ENCODE data around the gene MTA2. TPM values are rescaled to one million over a fixed set of nuclear protein-coding genes. Genes with fewer than 3 reads are reported as not detected.
A peak's percentile ranks its signal among the peaks of the same experiment; 100 is the strongest.

Gene MTA2
- total RNA-seq, 2 experiments from 2014 or later = 167 to 172 TPM

DNA sequence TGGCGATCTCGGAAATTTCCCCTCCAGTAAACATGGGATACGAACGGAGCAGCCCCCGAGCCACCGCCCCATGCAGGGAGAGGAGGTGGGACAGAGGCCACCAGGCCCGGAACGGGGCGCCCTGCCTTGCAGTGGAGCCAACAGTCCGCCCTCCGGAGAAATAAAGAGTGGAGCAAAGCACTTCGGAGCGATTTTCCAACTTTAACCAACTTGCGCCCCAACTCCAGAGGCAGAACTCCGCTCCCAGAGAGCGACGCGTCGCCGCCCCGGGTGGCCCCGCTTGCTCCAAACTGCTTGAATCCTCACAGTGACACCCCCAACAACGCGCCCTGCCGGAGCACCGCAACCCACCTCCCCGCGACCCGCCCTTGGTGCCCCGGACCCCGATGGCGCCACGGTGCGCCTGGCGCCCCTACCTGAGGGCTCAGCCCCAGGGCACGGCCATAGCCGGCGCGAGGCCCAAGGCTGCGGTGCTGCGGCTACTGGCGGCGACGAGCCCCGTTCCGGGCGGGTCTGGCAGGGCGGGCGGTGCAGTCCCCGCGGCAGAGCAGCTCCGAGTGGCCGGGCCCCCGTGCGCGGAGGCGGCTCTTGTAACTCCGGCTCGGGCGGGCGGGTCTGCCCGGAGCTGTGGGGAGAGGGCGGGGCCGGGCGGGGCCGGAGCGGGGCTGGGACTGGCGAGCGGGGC, 55.3 kb downstream of the MTA2 start, which contains the start of gene AHNAK:
Gene AHNAK (minus strand): TSS at position 563 of the 685 bp plus-strand sequence. CDS start 10,708 bp downstream, outside the sequence.
- H3K27me3 Mint-ChIP-seq = no peaks in the 10 kb centered on the region
- H3K27me3 ChIP-seq (ENCODE audit: control insufficient read depth in 1 of 2, insufficient read depth in 2 of 2, low read length in 2 of 2) = no peaks in the 10 kb centered on the region
- TF ChIP-seq, protein P1, sequence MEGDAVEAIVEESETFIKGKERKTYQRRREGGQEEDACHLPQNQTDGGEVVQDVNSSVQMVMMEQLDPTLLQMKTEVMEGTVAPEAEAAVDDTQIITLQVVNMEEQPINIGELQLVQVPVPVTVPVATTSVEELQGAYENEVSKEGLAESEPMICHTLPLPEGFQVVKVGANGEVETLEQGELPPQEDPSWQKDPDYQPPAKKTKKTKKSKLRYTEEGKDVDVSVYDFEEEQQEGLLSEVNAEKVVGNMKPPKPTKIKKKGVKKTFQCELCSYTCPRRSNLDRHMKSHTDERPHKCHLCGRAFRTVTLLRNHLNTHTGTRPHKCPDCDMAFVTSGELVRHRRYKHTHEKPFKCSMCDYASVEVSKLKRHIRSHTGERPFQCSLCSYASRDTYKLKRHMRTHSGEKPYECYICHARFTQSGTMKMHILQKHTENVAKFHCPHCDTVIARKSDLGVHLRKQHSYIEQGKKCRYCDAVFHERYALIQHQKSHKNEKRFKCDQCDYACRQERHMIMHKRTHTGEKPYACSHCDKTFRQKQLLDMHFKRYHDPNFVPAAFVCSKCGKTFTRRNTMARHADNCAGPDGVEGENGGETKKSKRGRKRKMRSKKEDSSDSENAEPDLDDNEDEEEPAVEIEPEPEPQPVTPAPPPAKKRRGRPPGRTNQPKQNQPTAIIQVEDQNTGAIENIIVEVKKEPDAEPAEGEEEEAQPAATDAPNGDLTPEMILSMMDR (IDR thresholded peaks at IDR 0.05) = no peak
- CTCF ChIA-PET = interaction anchor here (1.2 to 10.9 kb wide), 2 partner anchors 10 to 122 kb away, joined by 3 to 251 read pairs; no protein-coding TSS in a partner anchor
- H3K4me1 Mint-ChIP-seq (ENCODE audit: low read depth) = peaks cover 72% of the 10 kb centered on the region
- H3K4me3 Mint-ChIP-seq = peak within 1 kb of the TSS; percentile 99
- DNase-seq (peak; percentile 43 to 86 (median 65)), ATAC-seq (ENCODE audit: poor library complexity) (peak; percentile 38)
- peak within 1 kb of the TSS; percentile 90 for H3K27ac Mint-ChIP-seq
- POLR2A ChIA-PET = interaction anchor here (0.7 to 6.3 kb wide), 7 partner anchors 9 to 295 kb away, joined by 3 to 122 read pairs (median 5); partner anchors contain the start of genes EEF1G and TUT1
- peaks cover 22% of the 10 kb centered on the region for H3K36me3 Mint-ChIP-seq (ENCODE audit: low read depth)
- peaks cover 80% of the 10 kb centered on the region for H3K4me1 ChIP-seq (ENCODE audit: insufficient read depth, low read length)
- H3K9me3 ChIP-seq (ENCODE audit: control insufficient read depth in 1 of 2, insufficient read depth in 1 of 2, low read length in 2 of 2) = no peaks in the 10 kb centered on the region
- H3K4me3 ChIP-seq (ENCODE audit: low read length) = peak within 1 kb of the TSS; percentile 97
- peak within 1 kb of the TSS; percentile 77 to 84 for H3K27ac ChIP-seq (ENCODE audit: low read depth in 1 of 2, low read length in 2 of 2)
- H3K36me3 ChIP-seq (ENCODE audit: insufficient read depth, low read length) = peaks cover 9% of the 10 kb centered on the region
- intact Hi-C loops (cut with DNase I, micrococcal nuclease) = loop anchor here (1.0 to 10.0 kb wide), 2 partner anchors 9 to 582 kb away; partner anchors contain the start of gene FTH1 (in 1 of the 2)
- H3K9me3 Mint-ChIP-seq = no peaks in the 10 kb centered on the region

DNA sequence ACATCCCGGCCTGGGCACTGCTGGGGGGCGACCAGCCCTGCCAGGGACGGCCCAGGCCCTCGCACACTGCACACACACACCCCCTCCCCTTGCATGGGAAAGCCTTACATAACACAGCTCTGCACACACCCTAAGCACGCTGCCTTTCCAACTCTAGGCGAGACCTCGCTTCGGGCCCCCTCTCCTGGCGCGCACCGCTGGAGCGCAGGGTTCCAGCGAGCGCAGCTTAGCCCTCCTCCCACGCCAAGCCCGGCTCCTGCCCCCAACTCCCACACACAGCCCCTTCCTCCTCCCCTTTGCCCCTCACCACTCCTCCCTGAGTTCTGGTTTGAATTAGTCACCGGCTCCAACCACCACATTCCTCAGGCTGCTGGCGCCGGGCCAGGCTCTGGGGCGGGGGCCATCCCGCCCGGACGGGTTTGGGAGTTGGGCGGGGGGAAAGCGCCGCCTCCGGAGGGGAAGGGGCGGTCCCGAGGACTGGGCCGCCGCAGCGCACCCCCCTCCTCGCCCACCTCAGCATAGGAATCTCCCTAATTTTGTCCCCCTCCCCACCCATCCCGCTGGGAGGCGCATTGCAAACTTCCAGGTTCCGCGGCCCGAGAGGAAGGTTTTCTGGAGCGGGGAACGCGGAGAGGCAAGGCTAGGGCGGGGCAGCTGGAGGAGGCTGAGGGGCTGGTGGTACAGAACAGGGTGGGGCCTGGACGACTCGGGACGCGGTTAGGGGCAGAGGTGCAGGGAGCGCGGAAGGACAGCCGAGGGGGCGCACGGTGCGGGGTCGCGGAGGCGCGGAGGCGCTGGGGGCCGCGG, 56.0 kb downstream of the MTA2 start:
- CTCF ChIA-PET = interaction anchor here (0.5 to 10.9 kb wide), 4 partner anchors 10 to 121 kb away, joined by 3 to 251 read pairs (median 5); no protein-coding TSS in a partner anchor
- Histone ChIP-seq H3K36me3 (ENCODE audit: insufficient read depth, low read length) (peaks cover 15% of the 10 kb centered on the region), H3K4me3 (ENCODE audit: low read length) (peak overlapping the region; percentile 97), H3K4me1 (ENCODE audit: insufficient read depth, low read length) (peaks cover 80% of the 10 kb centered on the region), H3K27me3 (ENCODE audit: control insufficient read depth in 1 of 2, insufficient read depth in 2 of 2, low read length in 2 of 2) (no peaks in the 10 kb centered on the region), H3K9me3 (ENCODE audit: control insufficient read depth in 1 of 2, insufficient read depth in 1 of 2, low read length in 2 of 2) (no peaks in the 10 kb centered on the region), H3K27ac (ENCODE audit: low read depth in 1 of 2, low read length in 2 of 2) (peak overlapping the region; percentile 77 to 84)
- Mint-ChIP-seq H3K27me3 (no peaks in the 10 kb centered on the region), H3K4me1 (ENCODE audit: low read depth) (peaks cover 72% of the 10 kb centered on the region), H3K27ac (peak overlapping the region; percentile 90), H3K36me3 (ENCODE audit: low read depth) (peaks cover 28% of the 10 kb centered on the region), H3K4me3 (peak overlapping the region; percentile 99), H3K9me3 (no peaks in the 10 kb centered on the region)
- ATAC-seq (ENCODE audit: poor library complexity) = peak; percentile 32
- intact Hi-C loops (cut with DNase I, micrococcal nuclease) = loop anchor here (1.0 to 10.0 kb wide), 2 partner anchors 10 to 581 kb away; partner anchors contain the start of gene FTH1 (in 1 of the 2)
- POLR2A ChIA-PET = interaction anchor here (0.7 to 6.3 kb wide), 4 partner anchors 10 to 295 kb away, joined by 3 to 122 read pairs (median 14); partner anchors contain the start of genes EEF1G and TUT1
- DNase-seq = peak in 12 of 14 experiments; percentile 19 to 77 (median 57)
- TF ChIP-seq, protein P1 (IDR thresholded peaks at IDR 0.05) = no peak
